Spleen (tissue), 7 donors: Measurements from ENCODE around the gene BEX4.

Experiments
- POLR2A ChIP-seq, 3 donors: fragments of 450-650 bp; IDR thresholded peaks; one replicate each; pipeline ENCODE4 v1.5.1; 2017; ENCODE audit warnings: antibody characterized with exemption in 3 of 3, mild to moderate bottlenecking in 1 of 3
- TF ChIP-seq, protein P1 (sequence below), 11 experiments: fragments of 200-600 bp in 7 of 11; fragments of 450-650 bp in 4 of 11; sonication (generic) in 4 of 11; IDR thresholded peaks in 8 of 11; conservative IDR thresholded peaks in 3 of 11; 1 replicate in 7 of 11; 2 replicates in 4 of 11; pipeline versions ENCODE4 v1.4.0 to v1.8.0; 2016 to 2021; ENCODE audit warnings: antibody characterized with exemption in 11 of 11, inconsistent platforms in 4 of 11, mild to moderate bottlenecking in 1 of 11
- donor health status: DM: no; HTN: no; CAD: no; lungs with moderate emphysema.
- donor health status: DM: no; HTN: no; CAD: no.
- donor health status: DM: no; HTN: no; CAD: no.

DNA sequence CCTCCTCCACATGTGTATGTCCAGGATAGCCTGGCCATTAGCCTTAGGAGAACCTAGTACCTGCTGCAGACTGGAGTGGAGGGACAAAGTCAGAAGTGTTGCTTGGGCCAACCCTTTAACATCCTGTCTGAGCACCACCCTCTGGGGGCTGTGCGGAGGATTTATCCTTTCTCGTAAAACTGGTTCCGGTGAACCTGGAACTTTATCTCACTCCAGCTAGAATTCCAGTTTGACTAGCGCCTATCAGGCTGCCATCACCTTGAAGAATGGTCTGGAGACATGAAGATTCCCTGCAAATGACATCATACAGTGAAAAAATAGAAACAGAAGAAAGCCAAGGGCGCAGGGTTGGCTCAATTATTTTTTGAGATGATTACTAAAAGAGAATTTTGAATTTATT, 36.1 kb downstream of the BEX4 start:
- no peak for TF ChIP-seq POLR2A (IDR thresholded peaks at IDR 0.05)
- TF ChIP-seq, protein P1, sequence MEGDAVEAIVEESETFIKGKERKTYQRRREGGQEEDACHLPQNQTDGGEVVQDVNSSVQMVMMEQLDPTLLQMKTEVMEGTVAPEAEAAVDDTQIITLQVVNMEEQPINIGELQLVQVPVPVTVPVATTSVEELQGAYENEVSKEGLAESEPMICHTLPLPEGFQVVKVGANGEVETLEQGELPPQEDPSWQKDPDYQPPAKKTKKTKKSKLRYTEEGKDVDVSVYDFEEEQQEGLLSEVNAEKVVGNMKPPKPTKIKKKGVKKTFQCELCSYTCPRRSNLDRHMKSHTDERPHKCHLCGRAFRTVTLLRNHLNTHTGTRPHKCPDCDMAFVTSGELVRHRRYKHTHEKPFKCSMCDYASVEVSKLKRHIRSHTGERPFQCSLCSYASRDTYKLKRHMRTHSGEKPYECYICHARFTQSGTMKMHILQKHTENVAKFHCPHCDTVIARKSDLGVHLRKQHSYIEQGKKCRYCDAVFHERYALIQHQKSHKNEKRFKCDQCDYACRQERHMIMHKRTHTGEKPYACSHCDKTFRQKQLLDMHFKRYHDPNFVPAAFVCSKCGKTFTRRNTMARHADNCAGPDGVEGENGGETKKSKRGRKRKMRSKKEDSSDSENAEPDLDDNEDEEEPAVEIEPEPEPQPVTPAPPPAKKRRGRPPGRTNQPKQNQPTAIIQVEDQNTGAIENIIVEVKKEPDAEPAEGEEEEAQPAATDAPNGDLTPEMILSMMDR (IDR thresholded peaks at IDR 0.05 in 8 of 11, conservative IDR thresholded peaks at IDR 0.05 in 3 of 11) = no peak
